Fibroblast of lung (primary cell): ENCODE data around the gene PPP1R16B. TPM values are rescaled to one million over a fixed set of nuclear protein-coding genes. Genes with fewer than 3 reads are reported as not detected.
A peak's percentile ranks its signal among the peaks of the same experiment; 100 is the strongest.

Experiments used
- DNase-seq, 2 donors: peaks; one replicate each; pipeline versions ENCODE4 v3.0.0 to v3.0.0-alpha.2; 2010; ENCODE audit warnings: low read depth in 2 of 2
- H2AFZ ChIP-seq: 2 replicates; pipeline ENCODE4 v1.5.1; 2012; ENCODE audit warnings: low read length, control low read depth, inconsistent platforms
- H3K27ac ChIP-seq: 2 replicates; pipeline ENCODE4 v1.5.1; 2011; ENCODE audit warnings: low read length, control low read depth; ENCODE audit not compliant: insufficient read depth
- H3K27me3 ChIP-seq: 2 replicates; pipeline ENCODE4 v1.5.1; 2011; ENCODE audit warnings: mild to moderate bottlenecking, low read length; ENCODE audit not compliant: control insufficient read depth, insufficient read depth
- H3K36me3 ChIP-seq: 2 replicates; pipeline ENCODE4 v1.5.1; 2011; ENCODE audit warnings: low read length; ENCODE audit not compliant: control insufficient read depth, insufficient read depth
- H3K4me1 ChIP-seq: 2 replicates; pipeline ENCODE4 v1.5.1; 2011; ENCODE audit warnings: low read length; ENCODE audit not compliant: control insufficient read depth, insufficient read depth; ENCODE audit errors: extremely low read depth
- H3K4me2 ChIP-seq: 2 replicates; pipeline ENCODE4 v1.5.1; 2011; ENCODE audit warnings: low read length, control low read depth; ENCODE audit not compliant: insufficient read depth; ENCODE audit errors: extremely low read depth
- H3K4me3 ChIP-seq, 4 experiments: fragments of 200-600 bp in 1 of 4; sonication (generic) in 1 of 4; replicated peaks in 1 of 4; 2 replicates each; pipeline ENCODE4 v1.5.1; 2011 to 2016; ENCODE audit warnings: low read length in 4 of 4, low read depth in 3 of 4, mild to moderate bottlenecking in 3 of 4, control low read depth in 2 of 4, inconsistent platforms in 1 of 4, mixed read lengths in 1 of 4; ENCODE audit not compliant: insufficient read depth in 1 of 4; ENCODE audit errors: control extremely low read depth in 1 of 4
- H3K79me2 ChIP-seq: 2 replicates; pipeline ENCODE4 v1.5.1; 2012; ENCODE audit warnings: mild to moderate bottlenecking, low read length, inconsistent platforms; ENCODE audit not compliant: control insufficient read depth, insufficient read depth
- H3K9ac ChIP-seq: 2 replicates; pipeline ENCODE4 v1.5.1; 2011; ENCODE audit warnings: mild to moderate bottlenecking, low read length, control low read depth; ENCODE audit not compliant: insufficient read depth
- H3K9me3 ChIP-seq: 2 replicates; pipeline ENCODE4 v1.5.1; 2012; ENCODE audit warnings: low read depth, low read length; ENCODE audit not compliant: control insufficient read depth, insufficient read depth
- H4K20me1 ChIP-seq: 2 replicates; pipeline ENCODE4 v1.5.1; 2011; ENCODE audit warnings: low read length; ENCODE audit not compliant: control insufficient read depth, insufficient read depth; ENCODE audit errors: extremely low read depth
- EZH2 ChIP-seq: IDR thresholded peaks from 2 replicates; pipeline ENCODE4 v1.5.1; 2012; ENCODE audit warnings: low read length, control low read depth, mild to moderate bottlenecking; ENCODE audit errors: missing control alignments
- polyA plus RNA-seq, 2 donors: library from polyadenylated mRNA; depleted of rRNA in 1 of 2; stranded (reverse) in 1 of 2; unstranded in 1 of 2; fragments of >200 nt; gene quantifications; 2 replicates each; pipeline ENCODE4 v1.2.1, GENCODE V29; 2011 to 2012; ENCODE audit warnings: missing spikeins in 1 of 2
- total RNA-seq: library from RNA; depleted of rRNA; stranded (reverse); fragments of >200 nt; gene quantifications from 2 replicates; pipeline ENCODE4 v1.2.1, GENCODE V29; 2014
- TF ChIP-seq, protein P1 (sequence below), 2 donors: IDR thresholded peaks in 1 of 2; conservative IDR thresholded peaks in 1 of 2; 1 replicate in 1 of 2; 2 replicates in 1 of 2; pipeline ENCODE4 v1.5.1; 2011 to 2012; ENCODE audit warnings: low read length in 2 of 2, control low read depth in 1 of 2, inconsistent platforms in 1 of 2, low read depth in 1 of 2, mild to moderate bottlenecking in 1 of 2

The PPP1R16B gene
- total and polyA plus RNA-seq, 2 donors (not counting 1 experiment from before 2014, with no cell fraction given): under 0.01 TPM; not detected in 1

DNA sequence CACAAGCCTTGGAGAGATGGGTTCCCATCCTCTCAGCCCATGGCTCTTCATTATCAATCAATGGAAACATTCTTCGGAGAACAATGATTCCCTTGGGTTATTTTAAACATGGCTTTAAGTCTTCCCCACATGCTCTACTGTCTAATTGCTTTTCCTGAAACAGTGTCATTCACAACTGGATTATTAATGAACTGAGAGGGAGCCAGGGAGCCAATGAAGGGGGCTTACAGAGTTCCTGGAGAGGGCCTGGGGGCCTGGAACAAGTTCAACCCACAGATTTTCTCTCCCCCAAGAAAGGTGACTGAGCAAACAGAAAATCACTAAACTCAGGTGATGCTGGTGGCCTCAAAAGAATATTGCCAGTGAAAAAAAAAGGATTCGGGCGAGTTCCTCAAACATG lies 1.3 kb upstream of the PPP1R16B start:
- H3K4me3 ChIP-seq: no peak overlapping the region
- DNase-seq: no peak
- H3K4me1 ChIP-seq: no peaks in the 10 kb centered on the region
- peaks cover 42% of the 10 kb centered on the region for H3K27me3 ChIP-seq
- no peak overlapping the region for H3K27ac ChIP-seq
- H2AFZ ChIP-seq: no peak overlapping the region
- H3K36me3 ChIP-seq: no peaks in the 10 kb centered on the region
- TF ChIP-seq EZH2: no peak
- TF ChIP-seq, protein P1, sequence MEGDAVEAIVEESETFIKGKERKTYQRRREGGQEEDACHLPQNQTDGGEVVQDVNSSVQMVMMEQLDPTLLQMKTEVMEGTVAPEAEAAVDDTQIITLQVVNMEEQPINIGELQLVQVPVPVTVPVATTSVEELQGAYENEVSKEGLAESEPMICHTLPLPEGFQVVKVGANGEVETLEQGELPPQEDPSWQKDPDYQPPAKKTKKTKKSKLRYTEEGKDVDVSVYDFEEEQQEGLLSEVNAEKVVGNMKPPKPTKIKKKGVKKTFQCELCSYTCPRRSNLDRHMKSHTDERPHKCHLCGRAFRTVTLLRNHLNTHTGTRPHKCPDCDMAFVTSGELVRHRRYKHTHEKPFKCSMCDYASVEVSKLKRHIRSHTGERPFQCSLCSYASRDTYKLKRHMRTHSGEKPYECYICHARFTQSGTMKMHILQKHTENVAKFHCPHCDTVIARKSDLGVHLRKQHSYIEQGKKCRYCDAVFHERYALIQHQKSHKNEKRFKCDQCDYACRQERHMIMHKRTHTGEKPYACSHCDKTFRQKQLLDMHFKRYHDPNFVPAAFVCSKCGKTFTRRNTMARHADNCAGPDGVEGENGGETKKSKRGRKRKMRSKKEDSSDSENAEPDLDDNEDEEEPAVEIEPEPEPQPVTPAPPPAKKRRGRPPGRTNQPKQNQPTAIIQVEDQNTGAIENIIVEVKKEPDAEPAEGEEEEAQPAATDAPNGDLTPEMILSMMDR (conservative IDR thresholded peaks at IDR 0.05 in 1 of 2, IDR thresholded peaks at IDR 0.05 in 1 of 2; ENCODE audit: low read depth in 1 of 2, low read length in 2 of 2): no peak
- H3K79me2 ChIP-seq: no peaks in the 10 kb centered on the region
- no peak overlapping the region for H3K9ac ChIP-seq
- no peak overlapping the region for H3K4me2 ChIP-seq
- no peaks in the 10 kb centered on the region for H3K9me3 ChIP-seq
- no peaks in the 10 kb centered on the region for H4K20me1 ChIP-seq

DNA sequence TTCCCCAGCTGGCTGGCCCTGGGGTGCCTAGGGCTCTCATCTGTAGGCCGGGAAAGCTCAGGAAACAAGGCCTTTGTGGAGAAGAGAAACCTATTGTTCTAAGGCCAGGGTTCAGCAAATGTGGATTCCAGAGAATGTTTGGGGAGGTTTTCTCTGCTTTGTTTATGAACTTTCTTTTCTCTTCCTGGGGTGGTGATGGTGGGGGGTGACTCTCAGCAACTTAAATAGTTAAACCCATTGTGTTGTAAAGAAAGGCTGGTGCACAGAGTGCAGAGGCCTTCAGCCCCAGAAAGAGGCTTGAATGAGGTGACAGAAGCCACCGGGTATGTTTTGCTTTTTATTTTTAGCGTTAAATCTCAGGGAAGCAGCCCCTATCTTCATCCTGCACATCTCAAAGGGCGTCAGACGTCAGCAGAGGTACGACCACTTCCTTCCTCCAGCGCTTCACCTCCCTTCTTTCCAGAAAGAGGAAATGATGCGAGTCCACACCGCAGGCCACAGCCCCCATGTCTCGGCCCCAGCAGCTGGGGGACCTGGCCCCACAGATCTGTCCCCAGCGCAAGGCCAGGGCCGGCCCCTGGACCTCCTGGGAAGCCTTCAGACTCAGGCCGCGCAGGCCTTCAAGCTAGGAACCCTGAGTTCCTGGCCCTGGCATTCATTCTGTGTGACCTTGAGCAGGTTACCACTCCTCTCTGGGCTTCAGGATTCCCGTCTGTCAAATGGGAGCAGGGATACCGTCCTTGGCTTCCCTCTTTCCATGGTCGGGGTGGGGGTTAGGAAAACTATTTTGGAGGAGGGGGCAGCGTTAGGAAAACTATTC lies 605 bp upstream of the PPP1R16B start:
- Histone ChIP-seq H3K9ac (no peak overlapping the region), H3K79me2 (no peaks in the 10 kb centered on the region), H3K27ac (no peak overlapping the region), H2AFZ (no peak overlapping the region), H3K27me3 (peaks cover 42% of the 10 kb centered on the region), H3K36me3 (no peaks in the 10 kb centered on the region), H4K20me1 (no peaks in the 10 kb centered on the region), H3K4me1 (no peaks in the 10 kb centered on the region), H3K9me3 (no peaks in the 10 kb centered on the region), H3K4me3 (peak overlapping the region in 1 of 4 experiments; percentile 35), H3K4me2 (no peak overlapping the region)
- no peak for DNase-seq
- no peak for TF ChIP-seq EZH2
- TF ChIP-seq, protein P1 (conservative IDR thresholded peaks at IDR 0.05 in 1 of 2, IDR thresholded peaks at IDR 0.05 in 1 of 2; ENCODE audit: low read depth in 1 of 2, low read length in 2 of 2): no peak

DNA sequence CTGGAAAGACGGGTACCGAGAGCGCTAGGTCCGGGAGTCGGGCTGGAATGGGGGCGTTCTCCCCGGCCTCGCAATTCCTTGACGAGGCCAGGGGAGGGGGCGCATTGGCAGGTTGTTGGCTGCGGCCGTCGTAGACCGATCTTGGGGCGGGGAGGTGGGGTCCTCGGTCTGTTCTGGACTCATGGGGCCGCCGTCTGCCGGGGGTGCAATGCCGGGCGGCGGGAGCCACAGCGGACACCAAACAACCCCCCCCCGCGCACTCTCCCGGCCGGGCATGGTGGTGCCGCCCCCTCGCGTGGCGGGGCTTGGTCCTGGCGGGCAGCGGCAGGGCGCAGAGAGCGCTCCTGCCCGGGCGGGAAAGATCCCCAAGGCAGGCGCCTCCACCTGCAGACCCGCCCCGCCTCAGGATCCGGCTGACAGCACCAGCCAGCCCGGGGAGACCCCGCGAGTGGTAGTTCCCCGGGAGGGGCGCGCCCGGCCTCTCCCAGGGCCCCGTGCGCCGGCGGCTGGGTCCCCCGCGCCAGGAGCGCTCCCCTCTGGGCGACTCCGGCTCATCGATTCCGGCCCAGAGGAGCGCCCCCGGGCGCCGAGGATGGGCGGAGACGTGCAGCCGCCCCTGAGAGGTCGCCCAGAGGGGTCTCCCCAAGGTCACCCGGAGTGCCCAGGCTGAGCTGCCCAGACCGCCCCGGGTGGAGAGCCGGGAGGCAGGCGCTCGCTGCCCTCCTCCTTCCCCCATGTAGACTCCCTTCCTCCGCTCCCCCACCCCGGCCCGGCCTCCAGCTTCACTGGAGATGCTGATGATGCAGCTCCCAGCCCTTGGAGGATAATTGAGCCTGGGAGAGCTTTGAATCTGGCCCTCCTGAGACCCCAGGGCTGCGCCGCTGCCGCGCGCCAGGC lies 709 bp downstream of the PPP1R16B start:
- no peak for DNase-seq
- Histone ChIP-seq H2AFZ (no peak overlapping the region), H3K4me2 (peak overlapping the region; percentile 13), H3K4me3 (peak overlapping the region in 1 of 4 experiments; percentile 35), H3K36me3 (no peaks in the 10 kb centered on the region), H3K27me3 (peaks cover 42% of the 10 kb centered on the region), H4K20me1 (no peaks in the 10 kb centered on the region), H3K27ac (no peak overlapping the region), H3K9me3 (no peaks in the 10 kb centered on the region), H3K4me1 (no peaks in the 10 kb centered on the region), H3K79me2 (no peaks in the 10 kb centered on the region), H3K9ac (no peak overlapping the region)
- TF ChIP-seq, protein P1 (conservative IDR thresholded peaks at IDR 0.05 in 1 of 2, IDR thresholded peaks at IDR 0.05 in 1 of 2; ENCODE audit: low read depth in 1 of 2, low read length in 2 of 2): no peak
